ENCODE data around the gene IL17RE. TPM values are rescaled to one million over a fixed set of nuclear protein-coding genes. Genes with fewer than 3 reads are reported as not detected.

IL17RE gene
- total and polyA plus RNA-seq, 9 of the 15 experiments (the other 6 are each of a cell fraction or from before 2014, with no cell fraction given) = 0.32 to 1.9 (median 0.51) TPM; not detected in 4

DNA sequence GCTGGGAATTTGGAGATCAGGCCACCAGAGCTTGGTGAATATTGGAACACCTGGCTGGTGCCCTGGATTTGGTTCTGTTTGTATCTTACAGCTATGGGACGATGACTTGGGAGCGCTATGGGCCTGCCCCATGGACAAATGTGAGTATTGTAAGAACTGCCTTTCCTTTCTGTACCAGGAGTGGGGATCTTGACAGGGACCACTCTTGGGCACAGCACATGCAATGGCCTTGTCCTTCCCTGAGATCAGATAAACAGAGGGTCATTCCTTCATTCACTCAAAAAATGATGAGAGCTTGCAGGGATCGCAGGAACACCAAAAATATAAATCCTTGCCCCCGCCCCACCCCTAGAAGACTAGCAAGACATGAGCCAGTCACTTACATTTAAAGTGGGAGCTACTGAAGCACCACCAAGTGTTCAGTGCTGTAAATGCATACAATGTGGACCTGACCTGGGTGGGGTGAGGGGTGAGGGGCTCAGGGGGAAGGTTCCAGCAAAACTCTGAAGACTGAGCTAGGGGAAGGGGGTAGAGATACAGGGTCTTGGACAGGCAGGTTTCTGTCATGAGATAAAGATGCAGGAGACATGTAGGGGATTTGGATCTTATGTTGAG is 28.3 kb downstream of the IL17RE start (continued):
- TF ChIP-seq POLR2G (IDR thresholded peaks at IDR 0.05; ENCODE audit: low read depth, low read length) (no peak), ZKSCAN3 (CRISPR knock-in tag; IDR thresholded peaks at IDR 0.05) (no peak), TBP (optimal IDR thresholded peaks at IDR 0.05; ENCODE audit: low read depth, low read length) (no peak), ZNF707 (CRISPR knock-in tag; conservative IDR thresholded peaks at IDR 0.05) (peak; percentile 97)
- TF ChIP-seq, protein P1, sequence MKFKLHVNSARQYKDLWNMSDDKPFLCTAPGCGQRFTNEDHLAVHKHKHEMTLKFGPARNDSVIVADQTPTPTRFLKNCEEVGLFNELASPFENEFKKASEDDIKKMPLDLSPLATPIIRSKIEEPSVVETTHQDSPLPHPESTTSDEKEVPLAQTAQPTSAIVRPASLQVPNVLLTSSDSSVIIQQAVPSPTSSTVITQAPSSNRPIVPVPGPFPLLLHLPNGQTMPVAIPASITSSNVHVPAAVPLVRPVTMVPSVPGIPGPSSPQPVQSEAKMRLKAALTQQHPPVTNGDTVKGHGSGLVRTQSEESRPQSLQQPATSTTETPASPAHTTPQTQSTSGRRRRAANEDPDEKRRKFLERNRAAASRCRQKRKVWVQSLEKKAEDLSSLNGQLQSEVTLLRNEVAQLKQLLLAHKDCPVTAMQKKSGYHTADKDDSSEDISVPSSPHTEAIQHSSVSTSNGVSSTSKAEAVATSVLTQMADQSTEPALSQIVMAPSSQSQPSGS (CRISPR knock-in tag; IDR thresholded peaks at IDR 0.05) = no peak

DNA sequence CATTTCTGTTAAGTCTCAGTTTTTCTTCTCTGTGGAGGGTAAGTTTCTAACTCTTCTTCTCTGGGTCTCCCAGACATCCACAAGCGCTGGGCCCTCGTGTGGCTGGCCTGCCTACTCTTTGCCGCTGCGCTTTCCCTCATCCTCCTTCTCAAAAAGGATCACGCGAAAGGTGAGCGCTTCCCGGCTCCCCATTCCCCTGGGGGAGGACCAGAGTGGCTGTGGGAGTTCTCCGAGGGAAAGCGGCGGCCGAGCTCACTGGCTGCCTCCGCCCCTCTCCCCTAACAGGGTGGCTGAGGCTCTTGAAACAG is 29.8 kb downstream of the IL17RE start:
- Histone ChIP-seq H3K36me3 (ENCODE audit: control insufficient read depth, insufficient read depth, low read length) (peaks cover 21% of the 10 kb centered on the region), H3K4me1 (replicated peaks in 1 of 2; ENCODE audit: control insufficient read depth in 2 of 2, insufficient read depth in 2 of 2, low read length in 2 of 2) (peaks cover 11 to 39% of the 10 kb centered on the region in 2 experiments; a peak in 4 of 5 replicates), H2AFZ (ENCODE audit: low read depth, low read length) (peak overlapping the region; percentile 89), H3K9ac (ENCODE audit: insufficient read depth in 1 of 2, low read depth in 2 of 2, low read length in 2 of 2) (peak overlapping the region; percentile 76 to 99), H3K9me1 (ENCODE audit: control insufficient read depth, insufficient read depth, low read length) (no peaks in the 10 kb centered on the region), H3K27ac (ENCODE audit: extremely low read depth, low read depth, low read length) (peak overlapping the region; percentile 88), H4K20me1 (replicated peaks; ENCODE audit: control insufficient read depth, insufficient read depth, low read length) (no peaks in the 10 kb centered on the region), H3K4me2 (ENCODE audit: insufficient read depth, low read length) (peak overlapping the region; percentile 81), H3K27me3 (ENCODE audit: control insufficient read depth in 2 of 2, insufficient read depth in 2 of 2, low read length in 2 of 2) (no peaks in the 10 kb centered on the region), H3K79me2 (ENCODE audit: control insufficient read depth, insufficient read depth, low read length) (peaks cover 20% of the 10 kb centered on the region), H3K9me3 (replicated peaks; ENCODE audit: control insufficient read depth, insufficient read depth, low read depth, low read length) (no peaks in the 10 kb centered on the region), H3K4me3 (peak overlapping the region; percentile 57)
- no peak for ATAC-seq
- BruUV-seq (replicated peaks) = no TSS peak
- FAIRE-seq = no peak
- TF ChIP-seq PHB (CRISPR knock-in tag; IDR thresholded peaks at IDR 0.05) = 0 out of 2 replicates have a peak, but pooled peaks have one; percentile 43
- TF ChIP-seq ATF1 (CRISPR knock-in tag; IDR thresholded peaks at IDR 0.05) = no peak
- no peak for TF ChIP-seq ATF1 (tag; IDR thresholded peaks at IDR 0.05)
- in situ Hi-C loops (cut with MboI) (no loop called here), intact Hi-C loops (cut with micrococcal nuclease) (loop anchor here (1.0 to 10.0 kb wide), 7 partner anchors 44 to 292 kb away; partner anchors contain the start of genes FANCD2 and VHL)
- ChIA-PET CTCF (ENCODE audit: low intra/inter-chr PET ratio) (interaction anchor here (0.6 to 1.3 kb wide), 3 partner anchors 51 to 109 kb away, joined by 4 to 7 read pairs (median 6); no protein-coding TSS in a partner anchor), POLR2A (interaction anchor here (0.6 to 3.4 kb wide), 17 partner anchors 9 to 382 kb away, joined by 3 to 15 read pairs (median 5); partner anchors contain the start of genes BRK1, EMC3, IL17RC and IL17RE)
- DNase-seq (ENCODE audit: extremely low read depth in 1 of 4, low spot score in 3 of 4) = no peak
- WGBS (ENCODE audit: insufficient coverage, low coverage, missing lambda C conversion rate) = 15% methylated on average over 13 of the region's 13 CpGs

Data from K562 (cell line).